A673 (cell line): Measurements from ENCODE around the gene CLASP1.

ENCODE experiments used
- EZH2 ChIP-seq: fragments of 200-600 bp; sonication (generic); IDR thresholded peaks from 2 replicates; pipeline ENCODE4 v1.6.1; 2017; ENCODE audit warnings: borderline replicate concordance, low read depth, mild to moderate bottlenecking, mixed read lengths, antibody characterized with exemption, low read length; ENCODE audit not compliant: poor library complexity, severe bottlenecking
- TF ChIP-seq, protein P1 (sequence below): fragments of 300-800, 200-600 bp; sonication (generic); conservative IDR thresholded peaks from 2 replicates; pipeline ENCODE4 v1.5.1; 2017; ENCODE audit warnings: low read depth, mild to moderate bottlenecking, antibody characterized with exemption, low read length, moderate library complexity, mixed read lengths

DNA sequence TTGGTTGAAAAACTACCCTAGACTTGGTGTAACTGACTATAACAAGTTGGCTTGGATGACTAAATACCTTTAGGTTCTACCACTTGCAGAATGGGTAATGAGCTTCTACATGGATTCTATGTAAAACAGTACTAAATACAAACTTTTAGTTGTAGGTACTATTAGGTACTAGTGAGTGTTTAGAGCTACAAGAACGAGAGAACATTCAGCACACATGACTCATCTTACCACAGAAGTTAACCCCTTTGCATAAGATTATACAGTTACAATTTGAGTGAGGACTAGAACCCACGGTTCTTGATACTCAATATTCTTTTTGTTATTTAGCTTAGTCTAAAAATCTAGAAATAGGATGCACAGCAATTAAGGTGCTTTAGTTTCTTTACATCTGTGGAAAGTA, 262.6 kb downstream of the CLASP1 start:
- TF ChIP-seq, protein P1, sequence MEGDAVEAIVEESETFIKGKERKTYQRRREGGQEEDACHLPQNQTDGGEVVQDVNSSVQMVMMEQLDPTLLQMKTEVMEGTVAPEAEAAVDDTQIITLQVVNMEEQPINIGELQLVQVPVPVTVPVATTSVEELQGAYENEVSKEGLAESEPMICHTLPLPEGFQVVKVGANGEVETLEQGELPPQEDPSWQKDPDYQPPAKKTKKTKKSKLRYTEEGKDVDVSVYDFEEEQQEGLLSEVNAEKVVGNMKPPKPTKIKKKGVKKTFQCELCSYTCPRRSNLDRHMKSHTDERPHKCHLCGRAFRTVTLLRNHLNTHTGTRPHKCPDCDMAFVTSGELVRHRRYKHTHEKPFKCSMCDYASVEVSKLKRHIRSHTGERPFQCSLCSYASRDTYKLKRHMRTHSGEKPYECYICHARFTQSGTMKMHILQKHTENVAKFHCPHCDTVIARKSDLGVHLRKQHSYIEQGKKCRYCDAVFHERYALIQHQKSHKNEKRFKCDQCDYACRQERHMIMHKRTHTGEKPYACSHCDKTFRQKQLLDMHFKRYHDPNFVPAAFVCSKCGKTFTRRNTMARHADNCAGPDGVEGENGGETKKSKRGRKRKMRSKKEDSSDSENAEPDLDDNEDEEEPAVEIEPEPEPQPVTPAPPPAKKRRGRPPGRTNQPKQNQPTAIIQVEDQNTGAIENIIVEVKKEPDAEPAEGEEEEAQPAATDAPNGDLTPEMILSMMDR = no peak
- TF ChIP-seq EZH2 = no peak
